ENCODE results near the gene ESAM.
A peak's percentile ranks its signal among the peaks of the same experiment; 100 is the strongest.

Gene ESAM

GRCh38 chr11:124751741-124752470 lies 10.2 kb downstream of the ESAM start, which contains the start of gene VSIG2:
VSIG2 (minus strand) TSS chr11:124752255; CDS start chr11:124752137, 118 bp downstream.
- DNase-seq = no peak

GRCh38 chr11:124751391-124751740 lies 10.7 kb downstream of the ESAM start:
- DNase-seq = no peak

- DNase-seq = no peak
Measured at GRCh38 chr11:124749912-124750311, 12.2 kb downstream of the ESAM start.

- no peak for DNase-seq
Measured at GRCh38 chr11:124748481-124749343, 13.4 kb downstream of the ESAM start.

- DNase-seq = no peak
Measured at GRCh38 chr11:124748100-124748418, 14.0 kb downstream of the ESAM start.

GRCh38 chr11:124747406-124748099 lies 14.5 kb downstream of the ESAM start:
- no peak for DNase-seq

GRCh38 chr11:124746621-124747243 lies 15.4 kb downstream of the ESAM start:
- peak; percentile 64 for DNase-seq

GRCh38 chr11:124745835-124746620 lies 16.1 kb downstream of the ESAM start:
- DNase-seq = no peak

- no peak for DNase-seq
Measured at GRCh38 chr11:124745270-124745834, 16.7 kb downstream of the ESAM start.

- DNase-seq = no peak
Measured at GRCh38 chr11:124743050-124743449, 19.0 kb downstream of the ESAM start.

- no peak for DNase-seq
Measured at GRCh38 chr11:124742555-124742954, 19.5 kb downstream of the ESAM start.

- DNase-seq = no peak
Measured at GRCh38 chr11:124740277-124740882, 21.7 kb downstream of the ESAM start.

- peak; percentile 76 for DNase-seq
Measured at GRCh38 chr11:124739479-124740276, 22.4 kb downstream of the ESAM start, which contains the start of gene NRGN. NRGN (plus strand) TSS chr11:124739942; CDS start chr11:124740085, 143 bp downstream.

- DNase-seq = no peak
Measured at GRCh38 chr11:124738713-124739478, 23.2 kb downstream of the ESAM start.

- no peak for DNase-seq
Measured at GRCh38 chr11:124737638-124738305, 24.3 kb downstream of the ESAM start.

- DNase-seq = no peak
Measured at GRCh38 chr11:124736736-124737135, 25.4 kb downstream of the ESAM start.

- DNase-seq = no peak
Measured at GRCh38 chr11:124732230-124732629, 29.9 kb downstream of the ESAM start.

- no peak for DNase-seq
Measured at GRCh38 chr11:124729571-124729970, 32.5 kb downstream of the ESAM start.

- DNase-seq = no peak
Measured at GRCh38 chr11:124728134-124728533, 34.0 kb downstream of the ESAM start.
